ENCODE measurements around the gene UNC5A.

The UNC5A gene

DNA sequence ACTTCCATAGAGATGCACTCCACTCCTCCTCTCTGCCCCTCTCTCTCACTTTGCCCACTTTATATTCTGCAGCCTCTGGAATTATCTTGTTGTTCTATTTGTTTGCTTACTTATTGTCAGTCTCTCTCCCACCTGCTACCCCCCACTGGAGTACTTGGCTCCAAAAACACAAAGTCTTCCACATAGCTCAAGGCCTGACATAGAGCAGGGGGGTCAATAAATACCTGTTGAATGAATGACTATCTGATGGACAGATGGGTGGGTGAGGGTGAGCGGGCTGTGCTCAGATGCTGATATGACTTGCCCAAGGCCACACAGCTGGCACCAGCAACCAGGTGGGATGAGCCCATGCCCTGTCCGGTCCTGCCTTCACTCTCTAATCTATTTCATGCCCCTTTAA lies 13.4 kb upstream of the UNC5A start:
- TF ChIP-seq REST (IDR thresholded peaks at IDR 0.05; ENCODE audit: low read depth), result no peak
- no peak for TF ChIP-seq YY1 (IDR thresholded peaks at IDR 0.05; ENCODE audit: low read depth)
- TF ChIP-seq ZBTB7A (IDR thresholded peaks at IDR 0.05; ENCODE audit: low read depth), result no peak
- TF ChIP-seq RAD21 (IDR thresholded peaks at IDR 0.05; ENCODE audit: low read depth), result no peak
- no peak for TF ChIP-seq USF1 (IDR thresholded peaks at IDR 0.05)
- no peak for TF ChIP-seq EP300 (IDR thresholded peaks at IDR 0.05; ENCODE audit: borderline replicate concordance)
- no peak for TF ChIP-seq EGR1 (IDR thresholded peaks at IDR 0.05)
- TF ChIP-seq FOXM1 (IDR thresholded peaks at IDR 0.05; ENCODE audit: borderline replicate concordance, low read depth), result no peak
- TF ChIP-seq TCF12 (IDR thresholded peaks at IDR 0.05; ENCODE audit: low read depth), result no peak
- no peak for TF ChIP-seq CREB1 (IDR thresholded peaks at IDR 0.05; ENCODE audit: low read depth)
- TF ChIP-seq NFIC (IDR thresholded peaks at IDR 0.05), result no peak
- TF ChIP-seq, protein P1, sequence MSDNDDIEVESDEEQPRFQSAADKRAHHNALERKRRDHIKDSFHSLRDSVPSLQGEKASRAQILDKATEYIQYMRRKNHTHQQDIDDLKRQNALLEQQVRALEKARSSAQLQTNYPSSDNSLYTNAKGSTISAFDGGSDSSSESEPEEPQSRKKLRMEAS (IDR thresholded peaks at IDR 0.05), result no peak

DNA sequence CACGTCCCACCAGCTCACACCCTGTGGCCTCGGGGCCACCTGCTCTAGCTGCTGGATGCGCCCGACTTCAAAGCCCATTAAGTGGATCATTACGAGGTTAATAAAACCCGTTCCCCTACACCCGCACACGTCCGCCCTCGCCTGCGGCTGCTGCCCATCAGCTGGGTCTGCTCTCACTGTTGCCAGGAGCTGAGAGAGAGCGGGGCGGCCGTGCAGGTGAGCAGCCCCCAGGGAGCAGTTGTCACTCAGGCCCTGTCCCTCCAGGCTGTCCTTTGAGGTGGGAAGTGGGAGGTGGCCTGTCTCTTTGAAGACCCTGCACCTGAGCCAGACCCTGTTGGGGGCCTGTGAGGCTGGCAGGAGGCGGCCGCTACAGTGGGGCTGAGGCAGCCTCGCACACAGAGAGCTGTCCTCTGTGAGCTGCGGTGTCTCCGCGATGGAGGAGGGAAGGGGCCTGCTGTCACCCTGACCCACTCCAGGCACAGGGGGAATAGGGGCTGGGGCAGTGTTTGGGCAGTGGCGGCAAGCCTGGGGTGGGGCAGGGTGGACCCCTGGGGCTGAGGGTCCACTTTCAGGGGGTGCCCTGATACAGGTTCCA lies 12.8 kb upstream of the UNC5A start:
- TF ChIP-seq ZBTB7A (IDR thresholded peaks at IDR 0.05; ENCODE audit: low read depth) (no peak), TCF12 (IDR thresholded peaks at IDR 0.05; ENCODE audit: low read depth) (no peak), NFIC (IDR thresholded peaks at IDR 0.05) (no peak), FOXM1 (IDR thresholded peaks at IDR 0.05; ENCODE audit: borderline replicate concordance, low read depth) (no peak), USF1 (IDR thresholded peaks at IDR 0.05) (no peak), REST (IDR thresholded peaks at IDR 0.05; ENCODE audit: low read depth) (no peak), EP300 (IDR thresholded peaks at IDR 0.05; ENCODE audit: borderline replicate concordance) (no peak), TEAD4 (IDR thresholded peaks at IDR 0.05) (no peak), TAF1 (IDR thresholded peaks at IDR 0.05; ENCODE audit: low read depth) (no peak), EGR1 (IDR thresholded peaks at IDR 0.05) (no peak), RAD21 (IDR thresholded peaks at IDR 0.05; ENCODE audit: low read depth) (no peak)
- TF ChIP-seq, protein P1 (IDR thresholded peaks at IDR 0.05), result no peak

GRCh38 chr5:176798086-176798876 lies 12.1 kb upstream of the UNC5A start:
- TF ChIP-seq TAF1 (IDR thresholded peaks at IDR 0.05; ENCODE audit: low read depth) (no peak), RAD21 (IDR thresholded peaks at IDR 0.05; ENCODE audit: low read depth) (no peak), EP300 (IDR thresholded peaks at IDR 0.05; ENCODE audit: borderline replicate concordance) (no peak), TCF12 (IDR thresholded peaks at IDR 0.05; ENCODE audit: low read depth) (no peak), YY1 (IDR thresholded peaks at IDR 0.05; ENCODE audit: low read depth) (no peak), TEAD4 (IDR thresholded peaks at IDR 0.05) (no peak), NFIC (IDR thresholded peaks at IDR 0.05) (no peak), CEBPB (IDR thresholded peaks at IDR 0.05) (no peak), FOXM1 (IDR thresholded peaks at IDR 0.05; ENCODE audit: borderline replicate concordance, low read depth) (no peak), REST (IDR thresholded peaks at IDR 0.05; ENCODE audit: low read depth) (no peak)
- TF ChIP-seq, protein P1 (IDR thresholded peaks at IDR 0.05), result no peak

DNA sequence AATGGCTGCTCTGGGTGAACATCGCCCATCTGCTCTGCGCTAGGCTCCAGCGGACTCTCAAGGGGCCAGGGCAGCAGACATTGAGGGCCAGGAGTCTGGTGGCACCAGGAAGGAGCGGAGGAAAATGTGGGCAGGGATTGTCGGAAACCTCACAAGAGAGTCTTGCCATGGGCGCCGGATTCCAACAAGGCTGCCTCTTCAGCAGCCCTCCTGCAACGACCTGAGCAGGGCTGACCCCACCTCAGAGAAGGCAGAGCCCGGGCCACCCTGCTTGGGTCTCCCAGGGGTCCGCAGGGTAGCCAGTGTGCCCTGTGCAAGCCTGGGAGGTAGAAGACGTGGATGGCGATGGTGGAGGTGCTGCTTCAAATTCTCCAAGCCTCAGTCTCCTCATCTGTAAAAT lies 11.4 kb upstream of the UNC5A start:
- TF ChIP-seq CEBPB (IDR thresholded peaks at IDR 0.05) (no peak), YY1 (IDR thresholded peaks at IDR 0.05; ENCODE audit: low read depth) (no peak), USF1 (IDR thresholded peaks at IDR 0.05) (no peak), CREB1 (IDR thresholded peaks at IDR 0.05; ENCODE audit: low read depth) (no peak), RAD21 (IDR thresholded peaks at IDR 0.05; ENCODE audit: low read depth) (no peak), FOXM1 (IDR thresholded peaks at IDR 0.05; ENCODE audit: borderline replicate concordance, low read depth) (no peak), EP300 (IDR thresholded peaks at IDR 0.05; ENCODE audit: borderline replicate concordance) (no peak), TEAD4 (IDR thresholded peaks at IDR 0.05) (no peak), ZBTB7A (IDR thresholded peaks at IDR 0.05; ENCODE audit: low read depth) (no peak), NFIC (IDR thresholded peaks at IDR 0.05) (no peak), TCF12 (IDR thresholded peaks at IDR 0.05; ENCODE audit: low read depth) (no peak), EGR1 (IDR thresholded peaks at IDR 0.05) (no peak), REST (IDR thresholded peaks at IDR 0.05; ENCODE audit: low read depth) (no peak)
- TF ChIP-seq, protein P1 (IDR thresholded peaks at IDR 0.05), result no peak

All from Ishikawa (cell line).